ENCODE data around the gene CLEC18A. TPM values are rescaled to one million over a fixed set of nuclear protein-coding genes. Genes with fewer than 3 reads are reported as not detected.

Gene CLEC18A
- total RNA-seq, 1 donor from 2014 or later = 2.0 TPM

DNA sequence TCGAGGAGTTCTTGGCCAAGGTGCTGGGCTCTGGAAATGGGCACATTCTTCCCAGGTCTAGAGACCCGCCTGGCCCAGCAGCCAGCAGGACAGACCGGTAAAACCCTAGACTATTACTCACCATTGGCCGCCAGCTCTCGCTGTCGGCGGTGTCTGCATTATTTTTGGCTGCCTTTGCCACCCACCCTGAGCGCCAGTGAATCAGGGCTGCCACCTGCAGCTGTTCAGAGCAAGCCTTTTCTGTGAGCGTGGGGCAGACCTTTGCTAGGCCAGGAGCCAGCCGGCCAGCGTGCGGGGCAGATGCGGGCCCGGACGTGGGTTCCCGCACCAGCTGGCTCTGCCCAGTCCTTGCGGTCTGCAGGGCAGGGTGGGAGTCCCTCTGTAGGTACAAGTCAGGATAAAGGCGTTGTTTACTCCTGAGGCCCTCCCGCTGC lies 15.8 kb upstream of the CLEC18A start:
- intact Hi-C loops (cut with DNase I) = loop anchor here (10.0 kb wide), 1 partner anchor 140 kb away; no protein-coding TSS in a partner anchor
- ATAC-seq = no peak
- DNase-seq = no peak
- TF ChIP-seq, protein P1, sequence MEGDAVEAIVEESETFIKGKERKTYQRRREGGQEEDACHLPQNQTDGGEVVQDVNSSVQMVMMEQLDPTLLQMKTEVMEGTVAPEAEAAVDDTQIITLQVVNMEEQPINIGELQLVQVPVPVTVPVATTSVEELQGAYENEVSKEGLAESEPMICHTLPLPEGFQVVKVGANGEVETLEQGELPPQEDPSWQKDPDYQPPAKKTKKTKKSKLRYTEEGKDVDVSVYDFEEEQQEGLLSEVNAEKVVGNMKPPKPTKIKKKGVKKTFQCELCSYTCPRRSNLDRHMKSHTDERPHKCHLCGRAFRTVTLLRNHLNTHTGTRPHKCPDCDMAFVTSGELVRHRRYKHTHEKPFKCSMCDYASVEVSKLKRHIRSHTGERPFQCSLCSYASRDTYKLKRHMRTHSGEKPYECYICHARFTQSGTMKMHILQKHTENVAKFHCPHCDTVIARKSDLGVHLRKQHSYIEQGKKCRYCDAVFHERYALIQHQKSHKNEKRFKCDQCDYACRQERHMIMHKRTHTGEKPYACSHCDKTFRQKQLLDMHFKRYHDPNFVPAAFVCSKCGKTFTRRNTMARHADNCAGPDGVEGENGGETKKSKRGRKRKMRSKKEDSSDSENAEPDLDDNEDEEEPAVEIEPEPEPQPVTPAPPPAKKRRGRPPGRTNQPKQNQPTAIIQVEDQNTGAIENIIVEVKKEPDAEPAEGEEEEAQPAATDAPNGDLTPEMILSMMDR (IDR thresholded peaks at IDR 0.05) = no peak
- Histone ChIP-seq H3K27me3 (no peaks in the 10 kb centered on the region), H3K36me3 (peaks cover 98% of the 10 kb centered on the region), H3K27ac (no peak overlapping the region), H3K9me3 (no peaks in the 10 kb centered on the region), H3K4me3 (no peak overlapping the region), H3K4me1 (no peaks in the 10 kb centered on the region)

- intact Hi-C loops (cut with DNase I) = loop anchor here (10.0 kb wide), 1 partner anchor 141 kb away; no protein-coding TSS in a partner anchor
- no peak overlapping the region for H3K27ac ChIP-seq
- DNase-seq = no peak
- no peak for ATAC-seq
- H3K36me3 ChIP-seq = peaks cover 98% of the 10 kb centered on the region
- no peaks in the 10 kb centered on the region for H3K9me3 ChIP-seq
- H3K27me3 ChIP-seq = no peaks in the 10 kb centered on the region
- TF ChIP-seq, protein P1 (IDR thresholded peaks at IDR 0.05) = no peak
- no peaks in the 10 kb centered on the region for H3K4me1 ChIP-seq
- no peak overlapping the region for H3K4me3 ChIP-seq
Measured at GRCh38 chr16:69935740-69936139, 15.4 kb upstream of the CLEC18A start.

- H3K4me1 ChIP-seq = no peaks in the 10 kb centered on the region
- TF ChIP-seq, protein P1 (IDR thresholded peaks at IDR 0.05) = no peak
- H3K36me3 ChIP-seq = peaks cover 95% of the 10 kb centered on the region
- H3K4me3 ChIP-seq = no peak overlapping the region
- H3K27me3 ChIP-seq = no peaks in the 10 kb centered on the region
- ATAC-seq (no peak), DNase-seq (no peak)
- intact Hi-C loops (cut with DNase I) = loop anchor here (10.0 kb wide), 1 partner anchor 141 kb away; no protein-coding TSS in a partner anchor
- H3K9me3 ChIP-seq = no peaks in the 10 kb centered on the region
- no peak overlapping the region for H3K27ac ChIP-seq
Measured at GRCh38 chr16:69936252-69936651, 14.9 kb upstream of the CLEC18A start.

GRCh38 chr16:69936751-69937211 lies 14.4 kb upstream of the CLEC18A start:
- no peak for DNase-seq
- H3K4me3 ChIP-seq = no peak overlapping the region
- H3K36me3 ChIP-seq = peaks cover 90% of the 10 kb centered on the region
- intact Hi-C loops (cut with DNase I) = loop anchor here (10.0 kb wide), 1 partner anchor 142 kb away; no protein-coding TSS in a partner anchor
- TF ChIP-seq, protein P1 (IDR thresholded peaks at IDR 0.05) = no peak
- peaks cover 2% of the 10 kb centered on the region for H3K4me1 ChIP-seq
- H3K9me3 ChIP-seq = no peaks in the 10 kb centered on the region
- H3K27ac ChIP-seq = no peak overlapping the region
- H3K27me3 ChIP-seq = no peaks in the 10 kb centered on the region
- no peak for ATAC-seq

DNA sequence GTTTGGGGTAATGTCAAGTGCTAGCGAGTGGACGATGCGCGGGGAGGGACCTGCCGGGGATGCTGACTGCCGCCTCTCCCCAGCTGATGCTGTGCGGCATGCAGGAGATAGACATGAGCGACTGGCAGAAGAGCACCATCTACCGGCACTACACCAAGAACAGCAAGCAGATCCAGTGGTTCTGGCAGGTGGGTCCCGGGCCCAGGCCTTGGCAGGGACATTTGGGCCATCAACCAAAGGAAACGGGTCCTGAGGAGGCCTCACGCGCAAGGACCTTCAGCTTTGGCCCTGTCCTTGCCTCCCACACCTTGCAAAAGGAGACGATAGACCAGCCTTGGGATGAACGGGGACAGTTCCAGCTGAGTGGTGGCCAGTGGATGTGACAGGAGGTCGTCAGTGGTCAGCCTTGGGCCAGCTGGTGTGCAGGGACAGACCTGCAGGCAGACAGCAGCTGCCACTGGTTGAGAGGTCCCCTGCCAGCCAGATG lies 13.6 kb upstream of the CLEC18A start:
- DNase-seq = no peak
- intact Hi-C loops (cut with DNase I) = loop anchor here (10.0 kb wide), 1 partner anchor 143 kb away; no protein-coding TSS in a partner anchor
- Histone ChIP-seq H3K9me3 (no peaks in the 10 kb centered on the region), H3K27me3 (no peaks in the 10 kb centered on the region), H3K4me3 (no peak overlapping the region), H3K36me3 (peaks cover 84% of the 10 kb centered on the region), H3K4me1 (peaks cover 8% of the 10 kb centered on the region), H3K27ac (no peak overlapping the region)
- ATAC-seq = no peak
- TF ChIP-seq, protein P1 (IDR thresholded peaks at IDR 0.05) = no peak
